NK-92 treated with Interleukin-12 subunit alpha and Interleukin-12 subunit beta, amount 100 ng/mL, for 24 hours (cell line): ENCODE measurements around the gene DPYD.

Experiments used
- DNase-seq: peaks from one replicate; lab custom pipeline; 2025; lab: John Stamatoyannopoulos, UW

The DPYD gene

DNA sequence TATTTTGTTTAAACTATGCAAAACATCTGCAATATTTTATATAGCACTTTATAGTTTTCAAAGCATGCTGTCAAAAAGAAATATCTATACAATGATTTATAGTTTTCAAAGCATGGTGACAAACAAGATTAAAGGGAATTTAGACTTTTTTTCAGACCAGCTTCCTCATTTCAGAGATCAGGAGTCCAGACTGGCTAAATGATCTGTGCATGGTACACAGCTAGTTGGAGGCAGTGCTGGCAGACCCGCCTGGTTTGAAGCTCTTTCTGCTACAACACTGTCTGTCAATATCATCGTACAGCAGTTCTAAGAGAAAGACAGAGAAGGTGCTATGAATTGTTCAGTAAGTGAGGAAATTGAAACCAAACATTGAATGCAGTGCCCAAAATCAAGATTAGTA, 720.2 kb downstream of the DPYD start:
- DNase-seq: no peak

DNA sequence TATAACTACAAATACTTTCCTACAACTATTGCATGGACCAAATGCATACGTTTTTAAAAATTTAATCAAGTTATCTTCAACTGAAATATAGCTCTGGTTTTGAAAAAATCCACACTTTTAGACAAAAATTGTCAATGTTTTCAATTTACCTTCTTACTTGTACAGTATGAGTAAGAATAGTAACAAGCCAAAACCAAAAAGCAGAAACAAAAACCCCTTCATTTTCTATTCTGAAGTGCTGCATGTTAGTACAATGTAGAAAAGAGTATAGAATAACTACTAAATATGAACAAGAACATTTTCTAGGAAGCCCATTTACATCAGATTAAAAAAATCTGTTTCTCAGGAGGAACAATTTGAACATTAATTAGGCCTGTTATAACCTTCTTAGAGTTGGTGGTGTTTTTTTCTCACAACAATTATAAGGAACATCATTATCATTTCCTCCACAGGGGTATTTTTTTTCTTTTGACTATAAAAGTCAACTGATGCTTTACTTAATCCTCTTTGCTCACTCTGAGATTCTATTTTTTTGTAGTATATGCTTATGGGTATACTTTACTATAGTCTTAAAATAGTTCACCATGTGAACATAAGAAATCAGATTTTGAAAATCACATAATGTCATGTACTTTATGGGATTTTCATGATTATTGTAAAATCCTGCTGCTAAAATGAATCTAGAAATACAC, 723.9 kb downstream of the DPYD start:
- DNase-seq: no peak

DNA sequence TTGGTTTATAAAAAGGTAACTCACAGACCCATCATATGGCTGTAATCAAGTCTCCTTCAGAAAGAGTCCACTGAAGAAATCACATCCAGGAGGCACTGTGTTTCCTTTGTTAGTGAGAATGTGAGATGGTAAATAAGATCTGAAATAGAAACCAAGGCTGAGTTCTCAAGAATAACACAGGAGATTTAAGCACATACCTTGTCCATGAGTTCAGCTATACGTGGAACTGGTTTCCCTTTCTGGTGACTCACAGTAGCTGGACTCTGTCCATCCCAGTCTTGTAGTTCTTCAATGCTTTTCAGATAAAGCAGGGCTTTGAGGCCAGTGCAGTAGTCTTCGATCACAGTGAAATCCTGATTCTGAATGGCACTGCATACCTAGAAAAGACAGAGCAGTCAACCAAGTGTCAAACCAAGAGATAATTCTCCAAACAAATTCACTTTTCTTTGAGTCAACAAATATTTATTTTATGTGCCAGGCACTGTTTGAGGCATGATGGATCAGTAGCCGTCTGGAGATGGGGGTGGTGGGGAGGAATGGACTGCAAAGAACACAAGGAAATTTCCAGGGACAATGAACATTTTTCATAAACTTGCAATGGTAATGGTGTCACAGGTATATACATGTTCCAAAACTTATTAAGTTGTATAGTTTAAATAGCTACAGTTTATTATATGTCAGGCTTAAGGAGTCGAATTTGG, 727.8 kb downstream of the DPYD start:
- no peak for DNase-seq

DNA sequence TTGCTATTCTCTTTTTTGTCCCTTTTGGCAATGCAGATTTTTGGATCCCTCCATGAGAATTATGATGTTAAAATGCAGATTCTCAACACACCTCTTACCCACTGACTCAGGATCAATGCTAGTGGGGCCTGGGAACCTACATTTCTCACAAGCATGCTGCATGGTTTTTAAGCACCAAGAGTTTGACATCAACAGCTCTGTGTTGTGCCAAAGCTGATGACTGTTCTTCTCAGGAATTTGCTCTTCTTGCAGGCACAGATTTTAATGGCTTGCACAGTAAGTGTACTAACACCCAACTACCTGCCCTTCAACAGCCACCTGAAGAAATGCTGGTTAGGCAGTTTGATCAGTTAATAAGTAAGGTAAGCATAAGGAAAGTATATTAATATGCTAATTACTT, 730.5 kb downstream of the DPYD start:
- DNase-seq: no peak

DNA sequence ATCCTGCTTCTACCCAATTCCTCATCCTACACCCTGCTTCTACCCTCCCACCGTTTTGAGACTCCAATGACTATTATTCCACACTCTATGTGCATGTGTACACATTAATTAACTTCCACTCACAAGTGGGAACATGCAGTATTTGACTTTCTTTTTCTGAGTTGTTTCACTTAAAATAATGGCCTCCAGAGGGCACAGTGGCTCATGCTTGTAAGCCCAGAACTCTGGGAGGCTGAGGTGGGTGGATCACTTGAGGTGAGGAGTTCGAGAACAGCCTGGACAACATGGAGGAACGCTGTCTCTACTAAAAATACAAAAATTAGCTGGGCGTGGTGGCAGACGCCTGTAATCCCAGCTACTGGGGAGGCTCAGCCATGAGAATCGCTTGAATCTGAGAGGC, 734.5 kb downstream of the DPYD start:
- DNase-seq: no peak

DNA sequence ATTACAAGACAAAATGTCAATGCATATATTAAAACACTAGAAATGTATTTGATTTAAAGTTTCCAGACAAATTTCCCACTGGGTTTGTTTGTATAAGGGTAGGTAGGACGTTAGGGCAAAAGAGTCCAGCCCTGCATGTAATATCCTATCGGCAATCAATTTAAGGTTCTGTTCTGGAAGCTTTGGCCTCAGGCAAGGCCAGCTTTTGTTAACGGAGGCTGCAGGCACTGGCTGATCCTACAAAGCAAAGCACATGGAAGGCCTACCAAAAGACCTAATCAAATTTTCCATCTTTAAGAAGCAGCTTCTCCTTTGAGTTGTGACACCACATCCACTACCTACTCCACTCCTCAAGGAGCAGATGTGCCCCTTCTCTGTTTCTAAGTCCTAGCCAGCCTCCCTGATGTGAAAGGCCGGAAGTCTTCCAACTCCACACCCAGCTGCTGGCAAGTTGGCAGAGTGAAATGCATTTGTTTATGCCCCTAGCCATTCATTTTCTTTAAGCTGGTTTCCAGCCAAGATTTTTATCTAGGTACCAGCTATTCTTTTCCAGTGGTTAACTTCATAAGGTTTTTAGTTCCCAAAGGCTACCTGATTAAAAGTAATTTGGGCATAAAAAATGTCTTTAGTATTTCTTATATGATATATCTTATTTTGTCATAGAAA, 746.7 kb downstream of the DPYD start:
- no peak for DNase-seq

DNA sequence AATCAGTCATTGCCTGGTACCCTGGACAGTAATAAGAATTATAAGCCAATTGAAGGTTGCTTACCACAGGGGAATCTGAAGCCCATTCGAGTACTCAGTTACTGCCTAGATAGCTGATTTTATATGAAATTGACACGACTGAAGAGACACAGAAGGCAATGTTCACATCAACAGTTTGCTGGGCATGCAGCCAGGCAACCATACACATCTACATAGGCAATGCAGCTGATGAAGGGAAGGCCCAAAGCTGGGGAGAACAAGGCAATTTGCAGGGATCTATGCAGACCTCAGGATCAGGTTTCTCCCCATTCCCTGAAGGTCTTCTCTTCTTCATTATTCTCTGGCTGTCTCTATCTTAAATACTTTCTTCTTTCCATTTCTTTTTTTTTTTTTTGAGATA, 750.5 kb downstream of the DPYD start:
- DNase-seq: no peak

DNA sequence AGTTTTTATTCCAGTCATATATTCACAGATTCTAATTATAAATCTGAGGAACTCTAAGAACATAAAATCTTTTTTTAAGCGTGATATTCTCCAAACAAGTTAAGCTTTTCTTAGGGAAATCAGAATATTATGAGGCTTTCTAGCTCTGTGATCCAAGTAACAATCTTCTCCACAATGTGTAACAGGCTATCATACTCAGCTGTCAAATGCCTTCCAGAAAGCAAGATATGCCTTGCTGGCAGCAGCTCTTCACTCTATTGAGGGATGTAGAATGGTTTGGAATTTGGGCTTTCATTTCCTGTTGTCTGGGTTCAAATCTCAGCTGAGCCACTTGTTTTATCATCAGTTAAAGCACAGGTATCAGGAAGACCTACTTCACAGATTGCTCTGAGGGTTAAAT, 752.8 kb downstream of the DPYD start:
- no peak for DNase-seq

DNA sequence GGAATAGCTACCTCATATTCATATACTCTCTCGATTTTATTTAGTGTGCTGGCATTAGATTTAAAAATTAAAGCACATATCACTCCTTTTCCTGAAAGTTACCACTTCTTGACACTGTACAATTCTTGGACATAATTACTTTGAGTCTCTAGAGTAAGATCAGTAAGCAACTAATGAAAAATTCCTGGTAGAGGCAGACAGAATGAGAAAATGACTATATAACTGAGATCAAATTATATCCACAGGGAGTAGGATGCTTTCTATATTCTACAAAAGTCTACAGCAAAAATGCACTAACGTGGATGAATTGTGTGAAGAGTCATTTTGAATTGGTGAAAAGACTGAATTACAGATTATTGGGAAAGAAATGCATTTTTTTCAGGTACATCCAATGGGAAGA, 753.6 kb downstream of the DPYD start:
- DNase-seq: no peak

DNA sequence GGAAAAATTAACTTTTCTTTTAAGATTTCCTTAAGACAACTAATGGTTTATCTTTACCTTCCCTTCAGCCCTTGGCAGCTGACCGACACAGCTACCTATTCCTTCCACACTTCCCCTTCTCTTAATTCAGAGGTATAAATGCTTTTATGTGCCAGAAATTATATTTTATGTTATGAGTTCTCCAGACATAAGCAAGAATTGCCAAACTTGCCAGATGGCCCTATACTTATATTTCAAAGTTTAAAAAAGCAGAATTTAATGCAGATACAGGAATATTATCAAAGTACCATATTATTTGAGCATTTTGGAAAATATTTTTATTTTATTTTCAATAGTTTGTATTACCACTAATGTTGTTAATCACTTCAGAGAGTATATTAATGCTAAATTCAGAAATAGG, 754.2 kb downstream of the DPYD start:
- DNase-seq: no peak

DNA sequence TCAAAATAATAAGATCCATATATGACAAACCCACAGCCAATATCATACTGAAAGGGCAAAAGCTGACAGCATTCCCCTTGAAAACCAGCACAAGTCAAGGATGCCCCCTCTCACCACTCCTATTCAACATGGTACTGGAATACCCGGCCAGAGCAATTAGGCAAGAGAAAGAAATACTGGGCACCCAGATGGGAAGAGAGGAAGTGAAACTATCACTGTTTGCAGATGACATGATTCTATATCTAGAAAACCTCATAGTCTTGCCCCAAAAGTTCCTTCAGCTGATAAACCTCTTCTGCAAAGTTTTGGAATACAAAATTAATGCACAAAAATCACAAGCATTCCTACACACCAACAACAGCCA, 756.6 kb downstream of the DPYD start:
- DNase-seq: no peak

DNA sequence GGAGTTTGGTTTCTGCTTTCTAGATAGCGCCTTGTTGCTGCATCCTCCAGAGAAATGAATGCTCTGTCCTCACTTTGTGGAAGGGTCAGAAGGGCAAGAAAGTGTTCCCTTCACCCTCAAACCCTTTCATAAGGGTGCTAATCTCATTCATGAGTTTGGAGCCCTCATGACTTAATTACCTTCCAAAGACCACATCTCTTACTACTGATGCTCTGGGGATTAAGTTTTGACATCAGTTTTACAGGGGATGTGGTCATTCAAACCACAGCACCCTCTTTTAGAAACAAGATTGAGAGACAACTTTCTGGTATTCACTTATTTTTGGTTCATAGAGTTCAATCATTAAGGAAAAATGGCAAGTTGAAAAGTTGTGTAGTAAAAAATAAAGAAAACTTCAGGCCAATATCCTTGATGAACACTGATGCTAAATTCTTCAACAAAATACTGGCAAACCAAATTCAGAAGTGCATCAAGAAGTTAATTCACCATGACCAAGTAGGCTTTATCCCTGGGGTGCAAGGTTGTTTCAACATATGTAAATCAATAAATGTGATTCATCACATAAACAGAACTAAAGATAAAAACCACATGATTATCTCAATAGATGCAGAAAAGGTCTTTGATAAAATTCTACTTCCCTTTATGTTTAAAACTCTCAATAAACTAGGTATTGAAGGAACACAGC, 757.1 kb downstream of the DPYD start:
- DNase-seq: no peak

DNA sequence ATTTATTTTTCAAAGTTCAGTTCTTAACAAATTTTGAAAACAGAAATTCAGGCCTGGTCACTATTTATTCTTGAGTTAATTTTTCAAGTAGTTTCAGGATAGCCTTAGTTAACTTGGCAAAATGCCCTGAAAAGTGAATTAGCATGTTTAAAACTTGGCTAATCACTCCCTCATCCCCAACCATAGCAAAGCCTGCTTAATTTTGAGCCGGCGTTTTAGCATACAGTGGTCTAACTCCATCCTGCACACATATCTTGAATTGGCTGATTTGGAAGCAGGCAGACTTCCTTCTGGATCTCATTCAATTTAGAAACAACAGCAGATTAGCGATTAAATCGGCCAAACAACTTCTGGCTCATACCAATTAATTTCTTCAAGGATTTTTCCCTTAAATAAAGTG, 760.0 kb downstream of the DPYD start:
- no peak for DNase-seq

DNA sequence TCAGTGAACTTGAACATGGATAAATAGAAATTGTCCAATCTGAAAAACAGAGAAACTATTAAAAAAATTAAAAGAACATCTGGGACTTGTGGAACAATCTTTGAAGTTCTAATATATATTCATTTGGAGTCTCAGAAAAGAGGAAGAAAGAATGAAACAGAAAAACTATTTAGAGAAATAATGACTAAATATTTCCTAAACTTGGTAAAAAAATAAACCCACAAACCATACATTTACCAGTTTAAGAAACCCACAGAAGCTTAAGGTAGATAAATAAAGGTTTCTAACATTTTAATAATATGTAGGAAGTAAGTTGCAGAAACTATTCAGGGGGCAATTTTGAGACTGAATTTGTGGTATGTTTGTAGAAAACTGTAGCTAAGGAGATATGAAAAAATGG, 761.5 kb downstream of the DPYD start:
- no peak for DNase-seq

DNA sequence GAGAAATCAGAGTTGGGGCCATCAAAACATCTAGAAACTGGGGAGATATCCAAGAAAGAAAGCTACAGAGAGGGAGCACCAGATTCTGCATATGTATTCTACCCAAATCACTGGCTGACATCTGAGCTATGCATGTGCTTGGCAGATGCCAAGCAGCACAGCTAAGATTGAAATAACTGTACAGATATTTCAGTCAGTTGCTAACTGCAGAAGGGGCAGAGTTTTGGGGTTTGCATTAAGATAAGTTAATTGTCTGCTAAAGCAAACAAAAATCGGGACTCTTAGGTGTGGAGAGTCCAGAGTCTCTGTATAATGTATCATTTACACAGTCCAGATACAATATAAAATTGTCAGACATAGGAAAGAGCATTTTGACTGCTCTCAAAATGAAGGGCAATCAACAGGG, 762.1 kb downstream of the DPYD start:
- DNase-seq: no peak

DNA sequence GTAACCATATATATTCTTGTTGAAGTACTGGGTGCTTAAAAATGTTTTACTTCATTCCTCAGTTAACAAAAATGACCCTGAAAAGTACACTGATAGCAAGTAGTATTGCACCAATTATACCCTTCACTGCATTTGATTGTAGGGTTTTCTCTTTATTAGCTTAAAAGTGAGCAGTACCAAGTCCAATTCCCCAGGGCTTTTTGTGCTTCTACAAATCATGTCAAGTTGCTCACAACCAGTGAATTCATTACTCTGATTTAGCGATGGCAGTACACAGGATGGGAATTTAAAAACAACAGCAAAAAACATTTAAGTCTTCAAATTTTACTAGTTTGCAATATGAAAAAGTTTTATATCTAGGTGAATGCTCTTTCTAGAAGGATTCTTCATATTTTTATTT, 762.8 kb downstream of the DPYD start:
- DNase-seq: no peak

DNA sequence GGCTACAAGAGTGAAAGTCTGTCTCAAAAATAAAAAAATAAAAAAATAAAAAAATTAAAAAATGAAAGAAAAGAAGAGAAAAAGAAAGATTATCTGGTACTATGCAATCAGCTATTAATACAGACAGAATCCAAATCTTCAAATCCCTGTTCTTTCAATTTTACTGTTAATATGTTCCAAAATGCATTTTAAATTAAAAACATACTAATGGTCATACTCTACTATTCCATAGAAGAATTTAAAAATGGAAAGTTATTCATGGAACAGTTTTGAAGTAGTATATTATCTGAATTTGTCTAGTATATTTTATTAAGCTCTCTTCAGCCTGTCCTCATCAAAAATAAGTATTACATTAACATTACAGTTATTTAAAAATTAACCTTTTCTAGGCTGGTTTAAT, 769.2 kb downstream of the DPYD start:
- no peak for DNase-seq

DNA sequence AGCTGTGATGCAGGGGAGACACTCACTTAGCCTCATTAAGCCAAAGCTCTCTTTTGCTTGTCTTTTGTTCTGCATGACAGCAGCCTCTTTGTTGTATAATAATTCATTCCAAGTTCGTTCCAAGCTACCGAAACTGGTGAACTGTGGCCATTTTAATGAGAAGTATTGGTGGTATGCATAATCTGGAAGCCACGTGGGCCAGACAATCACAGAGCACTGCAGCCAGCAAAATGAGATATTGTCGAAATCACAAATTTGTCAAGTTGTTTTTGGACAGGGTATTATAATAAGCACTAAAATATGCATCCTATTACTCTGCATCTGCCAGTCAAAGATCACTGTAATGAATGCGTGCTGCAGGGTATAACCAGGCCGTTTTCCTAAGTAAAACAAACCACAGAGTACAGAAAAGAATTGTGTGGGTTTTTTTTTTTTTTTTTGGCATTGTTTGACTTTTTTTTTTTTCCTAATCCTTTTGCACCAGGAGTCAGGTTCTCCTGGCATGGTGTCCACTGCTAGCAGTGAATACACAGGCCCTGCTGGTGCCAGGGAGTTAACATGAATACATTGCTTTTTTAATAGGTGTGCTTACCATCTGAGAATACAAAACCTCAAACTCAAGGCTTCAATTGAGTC, 775.4 kb downstream of the DPYD start:
- no peak for DNase-seq

DNA sequence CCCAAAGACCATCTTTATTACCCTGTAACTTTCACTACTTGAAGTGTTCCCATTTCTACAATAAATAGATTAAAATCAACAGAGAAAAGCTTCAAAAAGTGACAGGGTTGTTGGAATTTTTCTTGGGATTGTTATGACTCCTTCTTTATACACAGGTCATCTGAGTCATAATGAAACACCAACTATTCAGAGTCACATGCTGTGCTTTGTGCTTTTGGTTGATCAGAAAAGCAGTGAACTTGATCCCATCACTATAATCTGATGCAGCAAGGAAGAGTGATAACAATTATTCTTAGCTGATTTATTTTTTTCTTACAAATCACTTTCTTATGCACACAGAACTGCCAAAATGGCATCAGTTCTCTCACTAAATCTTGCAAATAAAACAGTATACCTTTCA, 776.3 kb downstream of the DPYD start:
- DNase-seq: no peak

DNA sequence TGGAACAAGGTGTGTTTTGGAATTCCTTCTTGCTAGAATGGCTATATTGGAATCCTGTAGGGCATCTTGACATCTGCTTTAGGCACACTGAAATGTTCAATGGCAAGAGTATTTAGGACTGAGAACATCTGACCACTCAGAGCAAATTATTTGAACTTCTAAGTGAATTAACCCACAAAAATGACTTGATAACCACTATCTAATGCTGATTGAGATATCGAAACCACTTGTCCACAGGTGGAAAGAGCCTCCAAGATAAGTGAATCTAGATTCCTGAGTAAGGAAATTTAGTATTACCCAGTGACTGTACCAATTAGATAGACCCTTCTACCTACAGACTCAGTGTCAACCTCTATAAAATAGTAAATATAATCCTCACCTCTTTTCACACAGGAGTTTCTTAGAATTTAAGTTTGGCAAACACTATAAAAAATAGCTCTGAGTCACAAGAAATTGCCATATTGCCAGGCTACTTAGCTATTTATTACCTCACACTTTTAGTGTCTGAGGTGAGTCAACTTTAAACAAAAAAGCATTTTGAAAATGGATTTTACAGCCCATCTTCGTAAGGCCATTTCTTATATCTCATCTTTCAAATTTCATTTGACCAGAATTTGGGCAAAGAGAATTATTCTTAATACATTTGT, 777.5 kb downstream of the DPYD start:
- no peak for DNase-seq

DNA sequence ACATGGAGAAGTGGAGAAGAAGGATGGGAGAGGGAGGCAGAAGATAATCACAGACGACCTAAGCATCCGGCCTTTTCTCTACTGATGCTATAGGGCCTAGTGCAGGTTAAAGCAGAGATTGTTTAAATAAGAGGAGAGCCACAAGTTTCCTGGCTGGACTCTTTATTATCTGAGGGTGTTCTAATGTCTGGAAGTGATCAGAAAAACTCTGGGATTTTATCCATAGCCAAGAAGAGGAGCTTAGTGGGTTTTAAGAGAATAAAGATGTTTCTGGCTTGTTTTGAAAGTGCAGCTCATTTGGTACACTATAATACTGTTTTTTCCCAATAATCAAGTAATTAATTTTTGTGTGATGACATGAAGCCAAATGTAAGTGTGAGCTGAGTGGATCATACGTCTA, 780.2 kb downstream of the DPYD start:
- no peak for DNase-seq

DNA sequence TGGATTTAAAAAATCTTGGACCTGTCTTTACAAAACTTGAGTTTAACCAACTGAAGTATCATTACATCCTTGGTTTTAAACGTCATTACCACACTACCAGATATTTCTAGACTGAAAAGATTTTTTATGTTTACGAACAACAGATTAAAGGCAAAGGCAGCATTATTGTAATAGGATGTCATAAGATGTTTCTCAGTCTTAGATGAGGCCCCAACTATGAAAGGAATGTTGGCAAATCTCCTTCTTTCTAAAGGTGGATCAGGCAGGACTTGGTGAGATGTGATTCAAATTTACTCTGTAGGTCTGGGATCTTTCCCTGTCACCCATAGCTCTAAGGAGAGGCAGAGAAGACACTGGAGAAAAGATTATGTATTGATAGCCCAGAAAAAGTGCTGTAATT, 781.3 kb downstream of the DPYD start:
- DNase-seq: no peak
